ENCODE data around the gene TMEM8B. TPM values are rescaled to one million over a fixed set of nuclear protein-coding genes. Genes with fewer than 3 reads are reported as not detected.
A peak's percentile ranks its signal among the peaks of the same experiment; 100 is the strongest.

Gene TMEM8B
- polyA plus RNA-seq, 1 of the 3 experiments (the other 2 are of a cell fraction), result 5.8 TPM

- POLR2A ChIA-PET, result no interaction called here
- CTCF ChIA-PET, result interaction anchor here (0.8 to 5.7 kb wide), 35 partner anchors 10 to 129 kb away, joined by 3 to 54 read pairs (median 4); partner anchors contain the start of genes HINT2, OR13J1 and SPAG8
- WGBS (ENCODE audit: low lambda C conversion rate), result 51% methylated on average over 4 of the region's 4 CpGs
- Histone ChIP-seq H3K9me2 (no peaks in the 10 kb centered on the region), H3F3A (replicated peaks; ENCODE audit: insufficient read depth) (peaks cover 4% of the 10 kb centered on the region), H3K27me3 (ENCODE audit: insufficient read depth) (no peaks in the 10 kb centered on the region), H3K9me3 (no peaks in the 10 kb centered on the region), H2AFZ (ENCODE audit: low read depth) (peak overlapping the region; percentile 58), H3K9ac (no peak overlapping the region), H3K27ac (ENCODE audit: low read depth in 2 of 2, low read length in 1 of 2) (peak overlapping the region in 1 of 2 experiments; percentile 54; a peak in 1 of 4 replicates), H3K4me3 (ENCODE audit: low read depth in 2 of 2, low read length in 1 of 2) (no peak overlapping the region; a peak in 1 of 4 replicates), H3K36me3 (replicated peaks in 1 of 2; ENCODE audit: control insufficient read depth in 1 of 2, insufficient read depth in 2 of 2, low read length in 1 of 2) (no peaks in the 10 kb centered on the region), H4K20me1 (ENCODE audit: insufficient read depth) (no peaks in the 10 kb centered on the region), H3K4me2 (no peak overlapping the region), H3K4me1 (ENCODE audit: control insufficient read depth in 1 of 2, insufficient read depth in 2 of 2, low read depth in 1 of 2, low read length in 1 of 2) (peaks cover 7 to 20% of the 10 kb centered on the region in 2 experiments; a peak in 1 of 4 replicates), H3K79me2 (ENCODE audit: insufficient read depth) (no peaks in the 10 kb centered on the region)
- peak; percentile 64 for DNase-seq
- TF ChIP-seq RAD21 (IDR thresholded peaks at IDR 0.05; ENCODE audit: low read length), result peak; percentile 50
- no peak for TF ChIP-seq RXRA (IDR thresholded peaks at IDR 0.05; ENCODE audit: borderline replicate concordance, low read depth)
- peak; percentile 87 for TF ChIP-seq CTCF (IDR thresholded peaks at IDR 0.05)
- TF ChIP-seq SMC3 (IDR thresholded peaks at IDR 0.05; ENCODE audit: low read depth, low read length), result peak; percentile 54; the same call in 1 of the 2 replicates
Observed at GRCh38 chr9:35826071-35826701, 2.8 kb upstream of the TMEM8B start.

GRCh38 chr9:35827486-35827885, 1.5 kb upstream of the TMEM8B start:
- Histone ChIP-seq H3K79me2 (ENCODE audit: insufficient read depth) (no peaks in the 10 kb centered on the region), H2AFZ (ENCODE audit: low read depth) (no peak overlapping the region), H3K4me3 (ENCODE audit: low read depth in 2 of 2, low read length in 1 of 2) (no peak overlapping the region), H3K9me2 (no peaks in the 10 kb centered on the region), H3K27me3 (ENCODE audit: insufficient read depth) (no peaks in the 10 kb centered on the region), H3K4me1 (ENCODE audit: control insufficient read depth in 1 of 2, insufficient read depth in 2 of 2, low read depth in 1 of 2, low read length in 1 of 2) (peaks cover 7 to 21% of the 10 kb centered on the region in 2 experiments; a peak in 1 of 4 replicates), H3K9ac (no peak overlapping the region), H3F3A (replicated peaks; ENCODE audit: insufficient read depth) (peaks cover 4% of the 10 kb centered on the region), H3K9me3 (no peaks in the 10 kb centered on the region), H4K20me1 (ENCODE audit: insufficient read depth) (no peaks in the 10 kb centered on the region), H3K4me2 (no peak overlapping the region), H3K27ac (ENCODE audit: low read depth in 2 of 2, low read length in 1 of 2) (no peak overlapping the region), H3K36me3 (replicated peaks in 1 of 2; ENCODE audit: control insufficient read depth in 1 of 2, insufficient read depth in 2 of 2, low read length in 1 of 2) (no peaks in the 10 kb centered on the region)
- POLR2A ChIA-PET, result no interaction called here
- no peak for DNase-seq
- WGBS (ENCODE audit: low lambda C conversion rate), result 90% methylated on average over 3 of the region's 3 CpGs
- CTCF ChIA-PET, result interaction anchor here (1.0 to 5.7 kb wide), 7 partner anchors 8 to 196 kb away, joined by 3 to 54 read pairs (median 14); partner anchors contain the start of gene HINT2
- TF ChIP-seq FOSL2 (IDR thresholded peaks at IDR 0.05; ENCODE audit: borderline replicate concordance, low read depth) (no peak), RCOR1 (IDR thresholded peaks at IDR 0.05; ENCODE audit: low read length) (no peak), TAF1 (IDR thresholded peaks at IDR 0.05; ENCODE audit: borderline replicate concordance, low read depth, low read length) (no peak), MXI1 (IDR thresholded peaks at IDR 0.05; ENCODE audit: low read depth, low read length) (no peak), GATA2 (CRISPR knock-in tag; IDR thresholded peaks at IDR 0.05) (no peak), IRF3 (IDR thresholded peaks at IDR 0.05; ENCODE audit: low read depth, low read length) (no peak), GABPA (IDR thresholded peaks at IDR 0.05; ENCODE audit: low read depth) (no peak), USF1 (IDR thresholded peaks at IDR 0.05; ENCODE audit: borderline replicate concordance, low read depth) (no peak), FOXJ3 (CRISPR knock-in tag; IDR thresholded peaks at IDR 0.05) (no peak), MAX (IDR thresholded peaks at IDR 0.05; ENCODE audit: low read depth) (no peak), RFX5 (IDR thresholded peaks at IDR 0.05; ENCODE audit: low read length) (no peak), REST (IDR thresholded peaks at IDR 0.05; ENCODE audit: low read depth, low read length) (no peak), RAD21 (IDR thresholded peaks at IDR 0.05; ENCODE audit: low read length) (no peak), PBX3 (IDR thresholded peaks at IDR 0.05) (no peak)

Data from SK-N-SH (cell line).